Skeletal muscle satellite cell (primary cell): ENCODE results near the gene CAV1.
A peak's percentile ranks its signal among the peaks of the same experiment; 100 is the strongest.

Experiments used
- H3K27me3 ChIP-seq: 2 replicates; pipeline ENCODE4 v1.7.0; 2013; ENCODE audit warnings: low read length; ENCODE audit not compliant: control insufficient read depth, insufficient read depth
- H3K36me3 ChIP-seq: 2 replicates; pipeline ENCODE4 v1.7.0; 2013; ENCODE audit warnings: mild to moderate bottlenecking, control low read depth, low read length; ENCODE audit not compliant: insufficient read depth
- H3K4me1 ChIP-seq: 2 replicates; pipeline ENCODE4 v1.7.0; 2013; ENCODE audit warnings: low read length; ENCODE audit not compliant: control insufficient read depth, insufficient read depth
- H3K4me2 ChIP-seq: 2 replicates; pipeline ENCODE4 v1.7.0; 2013; ENCODE audit warnings: mild to moderate bottlenecking, low read length
- H3K4me3 ChIP-seq: 2 replicates; pipeline ENCODE4 v1.7.0; 2013; ENCODE audit warnings: low read length
- H3K9ac ChIP-seq: 2 replicates; pipeline ENCODE4 v1.7.0; 2013; ENCODE audit warnings: mild to moderate bottlenecking, low read depth, low read length, moderate library complexity
- H3K9me3 ChIP-seq: replicated peaks from 2 replicates; pipeline ENCODE4 v1.7.0; 2013; ENCODE audit warnings: mild to moderate bottlenecking, control low read depth, low read length

The CAV1 gene

GRCh38 chr7:116538138-116538537 is 13.3 kb downstream of the CAV1 start:
- Histone ChIP-seq H3K9me3 (no peaks in the 10 kb centered on the region), H3K4me1 (peaks cover 77% of the 10 kb centered on the region), H3K9ac (no peak overlapping the region), H3K36me3 (peaks cover 92% of the 10 kb centered on the region), H3K4me2 (no peak overlapping the region), H3K27me3 (no peaks in the 10 kb centered on the region), H3K4me3 (no peak overlapping the region)

GRCh38 chr7:116539879-116540278 is 15.0 kb downstream of the CAV1 start:
- peak overlapping the region; percentile 3 for H3K4me2 ChIP-seq
- H3K9me3 ChIP-seq, result no peaks in the 10 kb centered on the region
- peaks cover 88% of the 10 kb centered on the region for H3K4me1 ChIP-seq
- H3K36me3 ChIP-seq, result peaks cover 96% of the 10 kb centered on the region
- H3K9ac ChIP-seq, result peak overlapping the region; percentile 4
- H3K4me3 ChIP-seq, result no peak overlapping the region
- no peaks in the 10 kb centered on the region for H3K27me3 ChIP-seq

- Histone ChIP-seq H3K4me1 (peaks cover 88% of the 10 kb centered on the region), H3K36me3 (peaks cover 96% of the 10 kb centered on the region)
Observed at GRCh38 chr7:116540743-116541142, 15.9 kb downstream of the CAV1 start.

GRCh38 chr7:116541951-116542350 is 17.1 kb downstream of the CAV1 start:
- Histone ChIP-seq H3K9me3 (no peaks in the 10 kb centered on the region), H3K36me3 (peaks cover 96% of the 10 kb centered on the region), H3K4me2 (peak overlapping the region; percentile 6), H3K27me3 (no peaks in the 10 kb centered on the region), H3K4me3 (no peak overlapping the region), H3K4me1 (peaks cover 90% of the 10 kb centered on the region), H3K9ac (peak overlapping the region; percentile 37)

More at GRCh38 chr7:116540743-116541142, 15.9 kb downstream of the CAV1 start:
- Histone ChIP-seq H3K27me3 (no peaks in the 10 kb centered on the region), H3K4me2 (no peak overlapping the region), H3K4me3 (no peak overlapping the region), H3K9ac (peak overlapping the region; percentile 29), H3K9me3 (no peaks in the 10 kb centered on the region)

- Histone ChIP-seq H3K4me2 (no peak overlapping the region), H3K9me3 (no peaks in the 10 kb centered on the region), H3K27me3 (no peaks in the 10 kb centered on the region), H3K4me1 (peaks cover 91% of the 10 kb centered on the region), H3K4me3 (no peak overlapping the region), H3K36me3 (peaks cover 95% of the 10 kb centered on the region), H3K9ac (peak overlapping the region; percentile 37)
Observed at GRCh38 chr7:116542618-116543017, 17.8 kb downstream of the CAV1 start.

- peaks cover 95% of the 10 kb centered on the region for H3K36me3 ChIP-seq
- no peak overlapping the region for H3K4me3 ChIP-seq
- H3K9ac ChIP-seq, result peak overlapping the region; percentile 37
- H3K4me1 ChIP-seq, result peaks cover 90% of the 10 kb centered on the region
- no peaks in the 10 kb centered on the region for H3K9me3 ChIP-seq
- H3K4me2 ChIP-seq, result no peak overlapping the region
- no peaks in the 10 kb centered on the region for H3K27me3 ChIP-seq
Observed at GRCh38 chr7:116543664-116544063, 18.8 kb downstream of the CAV1 start.

GRCh38 chr7:116544487-116544886 is 19.7 kb downstream of the CAV1 start:
- H3K36me3 ChIP-seq, result peaks cover 94% of the 10 kb centered on the region

GRCh38 chr7:116545411-116545993 is 20.7 kb downstream of the CAV1 start:
- Histone ChIP-seq H3K4me2 (no peak overlapping the region), H3K36me3 (peaks cover 94% of the 10 kb centered on the region), H3K9ac (no peak overlapping the region), H3K4me3 (no peak overlapping the region), H3K4me1 (peaks cover 85% of the 10 kb centered on the region), H3K9me3 (no peaks in the 10 kb centered on the region), H3K27me3 (no peaks in the 10 kb centered on the region)

More at GRCh38 chr7:116544487-116544886, 19.7 kb downstream of the CAV1 start:
- H3K4me3 ChIP-seq, result no peak overlapping the region
- no peaks in the 10 kb centered on the region for H3K9me3 ChIP-seq
- no peak overlapping the region for H3K4me2 ChIP-seq
- no peaks in the 10 kb centered on the region for H3K27me3 ChIP-seq
- peaks cover 86% of the 10 kb centered on the region for H3K4me1 ChIP-seq
- peak overlapping the region; percentile 11 for H3K9ac ChIP-seq

- H3K4me3 ChIP-seq, result no peak overlapping the region
- no peak overlapping the region for H3K9ac ChIP-seq
- peaks cover 94% of the 10 kb centered on the region for H3K36me3 ChIP-seq
- H3K9me3 ChIP-seq, result no peaks in the 10 kb centered on the region
- no peak overlapping the region for H3K4me2 ChIP-seq
- no peaks in the 10 kb centered on the region for H3K27me3 ChIP-seq
- H3K4me1 ChIP-seq, result peaks cover 82% of the 10 kb centered on the region
Observed at GRCh38 chr7:116546054-116546453, 21.2 kb downstream of the CAV1 start.

GRCh38 chr7:116546916-116547315 is 22.1 kb downstream of the CAV1 start:
- peak overlapping the region; percentile 7 for H3K9ac ChIP-seq
- no peak overlapping the region for H3K4me3 ChIP-seq
- no peaks in the 10 kb centered on the region for H3K27me3 ChIP-seq
- H3K9me3 ChIP-seq, result no peaks in the 10 kb centered on the region
- H3K36me3 ChIP-seq, result peaks cover 94% of the 10 kb centered on the region
- H3K4me2 ChIP-seq, result no peak overlapping the region
- peaks cover 79% of the 10 kb centered on the region for H3K4me1 ChIP-seq

GRCh38 chr7:116547347-116547746 is 22.5 kb downstream of the CAV1 start:
- Histone ChIP-seq H3K4me2 (no peak overlapping the region), H3K4me3 (no peak overlapping the region), H3K4me1 (peaks cover 79% of the 10 kb centered on the region), H3K27me3 (no peaks in the 10 kb centered on the region), H3K9me3 (no peaks in the 10 kb centered on the region), H3K9ac (peak overlapping the region; percentile 45), H3K36me3 (peaks cover 94% of the 10 kb centered on the region)

- H3K9ac ChIP-seq, result no peak overlapping the region
- peaks cover 79% of the 10 kb centered on the region for H3K4me1 ChIP-seq
- no peak overlapping the region for H3K4me2 ChIP-seq
- H3K9me3 ChIP-seq, result no peaks in the 10 kb centered on the region
- no peak overlapping the region for H3K4me3 ChIP-seq
- H3K36me3 ChIP-seq, result peaks cover 94% of the 10 kb centered on the region
- no peaks in the 10 kb centered on the region for H3K27me3 ChIP-seq
Observed at GRCh38 chr7:116548506-116548905, 23.7 kb downstream of the CAV1 start.
